Peyer's patch (tissue), 4 donors: ENCODE results near the gene TBXAS1.

Experiments
- POLR2A ChIP-seq, 2 donors: fragments of 450-650 bp; IDR thresholded peaks; one replicate each; pipeline ENCODE4 v1.5.1; 2017; ENCODE audit warnings: antibody characterized with exemption in 2 of 2, mild to moderate bottlenecking in 2 of 2, moderate library complexity in 2 of 2
- TF ChIP-seq, protein P1 (sequence below), 6 experiments: fragments of 450-650 bp in 4 of 6; fragments of 200-600 bp in 2 of 6; sonication (generic) in 1 of 6; IDR thresholded peaks; one replicate each; pipeline ENCODE4 v1.5.1; 2017 to 2019; ENCODE audit warnings: antibody characterized with exemption in 6 of 6, mild to moderate bottlenecking in 3 of 6, moderate library complexity in 1 of 6

DNA sequence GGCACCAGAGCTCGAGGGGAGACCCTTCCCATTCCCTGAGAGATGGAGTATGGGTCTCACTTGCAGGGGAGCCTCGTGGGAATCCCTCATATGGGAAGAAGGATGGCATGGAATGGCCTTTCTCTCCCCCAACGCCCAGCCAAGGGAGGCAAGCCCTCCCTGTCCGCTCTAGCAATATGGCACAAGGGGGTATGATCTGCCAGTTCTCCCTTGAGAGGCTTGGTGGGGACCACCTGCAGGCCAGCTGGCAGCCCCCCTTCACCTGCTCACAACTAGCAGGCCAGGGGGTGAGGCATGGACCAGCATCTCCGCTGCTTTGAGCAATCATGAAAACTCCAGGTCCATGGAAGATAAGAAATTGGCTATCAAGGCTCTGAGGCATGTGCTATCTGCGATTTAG lies 162.8 kb downstream of the TBXAS1 start:
- TF ChIP-seq, protein P1, sequence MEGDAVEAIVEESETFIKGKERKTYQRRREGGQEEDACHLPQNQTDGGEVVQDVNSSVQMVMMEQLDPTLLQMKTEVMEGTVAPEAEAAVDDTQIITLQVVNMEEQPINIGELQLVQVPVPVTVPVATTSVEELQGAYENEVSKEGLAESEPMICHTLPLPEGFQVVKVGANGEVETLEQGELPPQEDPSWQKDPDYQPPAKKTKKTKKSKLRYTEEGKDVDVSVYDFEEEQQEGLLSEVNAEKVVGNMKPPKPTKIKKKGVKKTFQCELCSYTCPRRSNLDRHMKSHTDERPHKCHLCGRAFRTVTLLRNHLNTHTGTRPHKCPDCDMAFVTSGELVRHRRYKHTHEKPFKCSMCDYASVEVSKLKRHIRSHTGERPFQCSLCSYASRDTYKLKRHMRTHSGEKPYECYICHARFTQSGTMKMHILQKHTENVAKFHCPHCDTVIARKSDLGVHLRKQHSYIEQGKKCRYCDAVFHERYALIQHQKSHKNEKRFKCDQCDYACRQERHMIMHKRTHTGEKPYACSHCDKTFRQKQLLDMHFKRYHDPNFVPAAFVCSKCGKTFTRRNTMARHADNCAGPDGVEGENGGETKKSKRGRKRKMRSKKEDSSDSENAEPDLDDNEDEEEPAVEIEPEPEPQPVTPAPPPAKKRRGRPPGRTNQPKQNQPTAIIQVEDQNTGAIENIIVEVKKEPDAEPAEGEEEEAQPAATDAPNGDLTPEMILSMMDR (IDR thresholded peaks at IDR 0.05) = no peak
- TF ChIP-seq POLR2A (IDR thresholded peaks at IDR 0.05) = no peak
